GM12878 (cell line): ENCODE results near the gene SRMS. TPM values are rescaled to one million over a fixed set of nuclear protein-coding genes. Genes with fewer than 3 reads are reported as not detected.

Source experiments
- CHD1 ChIP-seq: IDR thresholded peaks from 2 replicates; pipeline ENCODE4 v1.6.1; 2012; ENCODE audit warnings: low read depth, low read length, improper control_type of control experiment
- CHD2 ChIP-seq: IDR thresholded peaks from 2 replicates; pipeline ENCODE4 v1.6.1; 2011; ENCODE audit warnings: low read depth, low read length, improper control_type of control experiment, borderline replicate concordance
- CREM ChIP-seq: IDR thresholded peaks from 2 replicates; pipeline ENCODE4 v1.6.1; 2014; ENCODE audit warnings: antibody characterized with exemption, low read depth
- FOXK2 ChIP-seq: fragments of 450-650 bp; IDR thresholded peaks from 2 replicates; pipeline ENCODE4 v1.6.1; 2017; ENCODE audit warnings: mild to moderate bottlenecking, moderate library complexity
- HSF1 ChIP-seq: fragments of 150-350 bp; IDR thresholded peaks from 2 replicates; pipeline ENCODE4 v1.6.1; 2014; ENCODE audit warnings: mild to moderate bottlenecking, low read depth, low read length
- JUNB ChIP-seq: IDR thresholded peaks from 2 replicates; pipeline ENCODE4 v1.6.1; 2016; ENCODE audit warnings: antibody characterized with exemption, mild to moderate bottlenecking
- KDM1A ChIP-seq: fragments of 200-600 bp; sonication (generic); IDR thresholded peaks from 2 replicates; pipeline ENCODE4 v1.6.1; 2016; ENCODE audit warnings: borderline replicate concordance
- LARP7 ChIP-seq: fragments of 450-650 bp; IDR thresholded peaks from 2 replicates; pipeline ENCODE4 v1.6.1; 2017; ENCODE audit warnings: mild to moderate bottlenecking
- NFYA ChIP-seq: IDR thresholded peaks from 2 replicates; pipeline ENCODE4 v1.6.1; 2011; ENCODE audit warnings: low read depth, mild to moderate bottlenecking, low read length, improper control_type of control experiment, borderline replicate concordance
- NR2C1 ChIP-seq: fragments of 450-650 bp; IDR thresholded peaks from 2 replicates; pipeline ENCODE4 v1.6.1; 2017; ENCODE audit warnings: antibody characterized with exemption, mild to moderate bottlenecking, moderate library complexity
- PKNOX1 ChIP-seq: fragments of 450-650 bp; IDR thresholded peaks from 2 replicates; pipeline ENCODE4 v1.6.1; 2016; ENCODE audit warnings: mild to moderate bottlenecking
- TCF7 ChIP-seq: IDR thresholded peaks from 2 replicates; pipeline ENCODE4 v1.6.1; 2014; ENCODE audit warnings: antibody characterized with exemption, borderline replicate concordance
- YY1 ChIP-seq: IDR thresholded peaks from 2 replicates; pipeline ENCODE4 v1.6.1; 2011; ENCODE audit warnings: low read depth, mild to moderate bottlenecking, low read length
- ZNF217 ChIP-seq: fragments of 450-650 bp; IDR thresholded peaks from 2 replicates; pipeline ENCODE4 v1.6.1; 2017; ENCODE audit warnings: antibody characterized with exemption, mild to moderate bottlenecking
- ZNF274 ChIP-seq: IDR thresholded peaks from one replicate; pipeline ENCODE4 v1.8.0; 2011; ENCODE audit not compliant: insufficient read length, insufficient read depth
- polyA plus RNA-seq, 11 experiments: library from polyadenylated mRNA; depleted of rRNA in 4 of 11; unstranded in 6 of 11; stranded (reverse) in 5 of 11; fragments of >200 nt; fragmentation: Nextera tagmentation in 4 of 11; fragmentation: Illumina TruSeq in 1 of 11; extraction: Ambion mirVana in 4 of 11; extraction: Trizol in 1 of 11; gene quantifications; 1 replicate in 1 of 11; 2 replicates in 10 of 11; pipeline versions ENCODE4 v1.2.1 to v1.2.3, GENCODE V29; 2011 to 2016; ENCODE audit warnings: inconsistent platforms in 2 of 11, missing spikeins in 2 of 11, low read depth in 1 of 11
- total RNA-seq, 4 experiments: library from RNA; depleted of rRNA in 3 of 4; stranded (reverse); fragments of >200 nt in 3 of 4; fragmentation: Illumina TruSeq in 1 of 4; extraction: Trizol in 1 of 4; gene quantifications; 2 replicates each; pipeline versions ENCODE4 v1.2.1 to v1.2.3, GENCODE V29; 2013 to 2021
- TF ChIP-seq, protein P1 (sequence below): IDR thresholded peaks from 2 replicates; pipeline ENCODE4 v1.6.1; 2011; ENCODE audit warnings: borderline replicate concordance, low read depth, mild to moderate bottlenecking, moderate library complexity, low read length; ENCODE audit not compliant: insufficient read depth, poor library complexity, severe bottlenecking
- TF ChIP-seq, protein P2 (sequence below): IDR thresholded peaks from 2 replicates; pipeline ENCODE4 v1.6.1; 2012; ENCODE audit warnings: low read depth, low read length, improper control_type of control experiment
- TF ChIP-seq, protein P3 (sequence below): fragments of 450-650 bp; formaldehyde crosslinking; IDR thresholded peaks from 2 replicates; pipeline ENCODE4 v1.5.0; 2022; ENCODE audit warnings: mild to moderate bottlenecking, missing genetic modification characterization
- TF ChIP-seq, protein P4 (sequence below): fragments of 450-650 bp; formaldehyde crosslinking; IDR thresholded peaks from 2 replicates; pipeline ENCODE4 v1.4.0; 2020; ENCODE audit warnings: mild to moderate bottlenecking, moderate library complexity

The SRMS gene
- total and polyA plus RNA-seq, 10 of the 15 experiments (the other 5 are each of a cell fraction or from before 2014, with no cell fraction given), result not detected

DNA sequence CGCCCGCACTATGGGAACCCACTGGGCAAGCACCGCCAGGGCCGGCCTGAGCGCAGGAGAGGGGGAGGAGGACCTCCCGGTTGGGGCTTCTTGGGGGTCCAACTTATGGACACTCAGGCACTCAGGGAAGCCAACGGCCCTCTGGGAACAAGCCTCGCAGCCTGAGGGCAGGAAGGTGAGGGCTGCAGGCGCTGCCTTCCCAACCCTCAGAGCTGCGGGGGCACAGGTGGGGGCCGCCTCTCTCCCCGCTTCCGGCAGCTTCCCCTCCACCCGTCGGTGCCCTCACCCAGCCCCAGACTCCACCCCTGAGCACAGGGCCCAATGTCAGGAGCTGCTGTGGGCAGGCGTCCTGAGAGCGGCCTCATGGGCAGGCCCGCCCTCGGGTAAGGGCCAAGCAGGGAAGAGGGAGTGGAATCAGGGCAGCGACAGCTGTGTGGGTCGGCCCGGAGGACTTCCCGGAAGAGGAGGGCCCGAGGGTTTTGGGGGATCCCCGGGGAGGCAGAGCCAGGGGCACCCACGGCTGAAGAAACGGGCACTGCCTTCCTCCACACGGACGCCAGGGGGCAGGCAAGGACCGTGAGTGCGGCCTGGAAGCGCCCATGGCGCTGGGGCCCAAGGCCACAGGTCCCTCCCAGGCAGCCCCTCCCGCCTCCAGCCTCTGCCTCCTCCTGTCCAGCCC, 9.9 kb downstream of the SRMS start (continued):
- TF ChIP-seq, protein P1, sequence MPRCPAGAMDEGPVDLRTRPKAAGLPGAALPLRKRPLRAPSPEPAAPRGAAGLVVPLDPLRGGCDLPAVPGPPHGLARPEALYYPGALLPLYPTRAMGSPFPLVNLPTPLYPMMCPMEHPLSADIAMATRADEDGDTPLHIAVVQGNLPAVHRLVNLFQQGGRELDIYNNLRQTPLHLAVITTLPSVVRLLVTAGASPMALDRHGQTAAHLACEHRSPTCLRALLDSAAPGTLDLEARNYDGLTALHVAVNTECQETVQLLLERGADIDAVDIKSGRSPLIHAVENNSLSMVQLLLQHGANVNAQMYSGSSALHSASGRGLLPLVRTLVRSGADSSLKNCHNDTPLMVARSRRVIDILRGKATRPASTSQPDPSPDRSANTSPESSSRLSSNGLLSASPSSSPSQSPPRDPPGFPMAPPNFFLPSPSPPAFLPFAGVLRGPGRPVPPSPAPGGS, result no peak
- TF ChIP-seq YY1, result peak; percentile 91
- peak; percentile 34 for TF ChIP-seq LARP7
- TF ChIP-seq NR2C1, result no peak
- peak; percentile 31; the same call in 1 of the 2 replicates for TF ChIP-seq CREM
- peak; percentile 52 for TF ChIP-seq CHD2
- peak; percentile 46; the same call in 1 of the 2 replicates for TF ChIP-seq FOXK2
- no peak for TF ChIP-seq NFYA
- 0 out of 2 replicates have a peak, but pooled peaks have one; percentile 30 for TF ChIP-seq HSF1
- TF ChIP-seq PKNOX1, result peak; percentile 66; the same call in 1 of the 2 replicates
- no peak for TF ChIP-seq JUNB
- no peak for TF ChIP-seq KDM1A
- 0 out of 2 replicates have a peak, but pooled peaks have one; percentile 20 for TF ChIP-seq ZNF217
- TF ChIP-seq, protein P2, sequence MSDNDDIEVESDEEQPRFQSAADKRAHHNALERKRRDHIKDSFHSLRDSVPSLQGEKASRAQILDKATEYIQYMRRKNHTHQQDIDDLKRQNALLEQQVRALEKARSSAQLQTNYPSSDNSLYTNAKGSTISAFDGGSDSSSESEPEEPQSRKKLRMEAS, result peak; percentile 83; the same call in 1 of the 2 replicates
- TF ChIP-seq, protein P3, sequence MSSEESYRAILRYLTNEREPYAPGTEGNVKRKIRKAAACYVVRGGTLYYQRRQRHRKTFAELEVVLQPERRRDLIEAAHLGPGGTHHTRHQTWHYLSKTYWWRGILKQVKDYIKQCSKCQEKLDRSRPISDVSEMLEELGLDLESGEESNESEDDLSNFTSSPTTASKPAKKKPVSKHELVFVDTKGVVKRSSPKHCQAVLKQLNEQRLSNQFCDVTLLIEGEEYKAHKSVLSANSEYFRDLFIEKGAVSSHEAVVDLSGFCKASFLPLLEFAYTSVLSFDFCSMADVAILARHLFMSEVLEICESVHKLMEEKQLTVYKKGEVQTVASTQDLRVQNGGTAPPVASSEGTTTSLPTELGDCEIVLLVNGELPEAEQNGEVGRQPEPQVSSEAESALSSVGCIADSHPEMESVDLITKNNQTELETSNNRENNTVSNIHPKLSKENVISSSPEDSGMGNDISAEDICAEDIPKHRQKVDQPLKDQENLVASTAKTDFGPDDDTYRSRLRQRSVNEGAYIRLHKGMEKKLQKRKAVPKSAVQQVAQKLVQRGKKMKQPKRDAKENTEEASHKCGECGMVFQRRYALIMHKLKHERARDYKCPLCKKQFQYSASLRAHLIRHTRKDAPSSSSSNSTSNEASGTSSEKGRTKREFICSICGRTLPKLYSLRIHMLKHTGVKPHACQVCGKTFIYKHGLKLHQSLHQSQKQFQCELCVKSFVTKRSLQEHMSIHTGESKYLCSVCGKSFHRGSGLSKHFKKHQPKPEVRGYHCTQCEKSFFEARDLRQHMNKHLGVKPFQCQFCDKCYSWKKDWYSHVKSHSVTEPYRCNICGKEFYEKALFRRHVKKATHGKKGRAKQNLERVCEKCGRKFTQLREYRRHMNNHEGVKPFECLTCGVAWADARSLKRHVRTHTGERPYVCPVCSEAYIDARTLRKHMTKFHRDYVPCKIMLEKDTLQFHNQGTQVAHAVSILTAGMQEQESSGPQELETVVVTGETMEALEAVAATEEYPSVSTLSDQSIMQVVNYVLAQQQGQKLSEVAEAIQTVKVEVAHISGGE (CRISPR knock-in tag), result 0 out of 2 replicates have a peak, but pooled peaks have one; percentile 31
- no peak for TF ChIP-seq ZNF274
- TF ChIP-seq, protein P4, sequence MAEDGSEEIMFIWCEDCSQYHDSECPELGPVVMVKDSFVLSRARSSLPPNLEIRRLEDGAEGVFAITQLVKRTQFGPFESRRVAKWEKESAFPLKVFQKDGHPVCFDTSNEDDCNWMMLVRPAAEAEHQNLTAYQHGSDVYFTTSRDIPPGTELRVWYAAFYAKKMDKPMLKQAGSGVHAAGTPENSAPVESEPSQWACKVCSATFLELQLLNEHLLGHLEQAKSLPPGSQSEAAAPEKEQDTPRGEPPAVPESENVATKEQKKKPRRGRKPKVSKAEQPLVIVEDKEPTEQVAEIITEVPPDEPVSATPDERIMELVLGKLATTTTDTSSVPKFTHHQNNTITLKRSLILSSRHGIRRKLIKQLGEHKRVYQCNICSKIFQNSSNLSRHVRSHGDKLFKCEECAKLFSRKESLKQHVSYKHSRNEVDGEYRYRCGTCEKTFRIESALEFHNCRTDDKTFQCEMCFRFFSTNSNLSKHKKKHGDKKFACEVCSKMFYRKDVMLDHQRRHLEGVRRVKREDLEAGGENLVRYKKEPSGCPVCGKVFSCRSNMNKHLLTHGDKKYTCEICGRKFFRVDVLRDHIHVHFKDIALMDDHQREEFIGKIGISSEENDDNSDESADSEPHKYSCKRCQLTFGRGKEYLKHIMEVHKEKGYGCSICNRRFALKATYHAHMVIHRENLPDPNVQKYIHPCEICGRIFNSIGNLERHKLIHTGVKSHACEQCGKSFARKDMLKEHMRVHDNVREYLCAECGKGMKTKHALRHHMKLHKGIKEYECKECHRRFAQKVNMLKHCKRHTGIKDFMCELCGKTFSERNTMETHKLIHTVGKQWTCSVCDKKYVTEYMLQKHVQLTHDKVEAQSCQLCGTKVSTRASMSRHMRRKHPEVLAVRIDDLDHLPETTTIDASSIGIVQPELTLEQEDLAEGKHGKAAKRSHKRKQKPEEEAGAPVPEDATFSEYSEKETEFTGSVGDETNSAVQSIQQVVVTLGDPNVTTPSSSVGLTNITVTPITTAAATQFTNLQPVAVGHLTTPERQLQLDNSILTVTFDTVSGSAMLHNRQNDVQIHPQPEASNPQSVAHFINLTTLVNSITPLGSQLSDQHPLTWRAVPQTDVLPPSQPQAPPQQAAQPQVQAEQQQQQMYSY (CRISPR knock-in tag), result no peak
- TF ChIP-seq CHD1, result no peak
- TF ChIP-seq TCF7, result no peak
